HepG2 (cell line): ENCODE results near the gene KCNAB1. TPM values are rescaled to one million over a fixed set of nuclear protein-coding genes. Genes with fewer than 3 reads are reported as not detected.

Experiments used
- ATF2 ChIP-seq: sonication (generic); formaldehyde crosslinking; IDR thresholded peaks from 2 replicates; pipeline ENCODE4 v1.4.0; 2020; ENCODE audit warnings: missing genetic modification reagents
- ATF7-NPFF ChIP-seq: sonication (generic); formaldehyde crosslinking; IDR thresholded peaks from 2 replicates; pipeline ENCODE4 v1.8.1; 2023; ENCODE audit warnings: mild to moderate bottlenecking, low read depth, missing genetic modification reagents, moderate library complexity
- CCAR2 ChIP-seq: fragments of 200-400 bp; formaldehyde crosslinking; optimal IDR thresholded peaks from 2 replicates; pipeline ENCODE3; 2018; ENCODE audit warnings: low read depth, mild to moderate bottlenecking, low read length, moderate library complexity
- CTCF ChIP-seq: sonication (generic); formaldehyde crosslinking; IDR thresholded peaks from 2 replicates; pipeline ENCODE4 v1.5.0; 2020; ENCODE audit warnings: mild to moderate bottlenecking, missing genetic modification reagents, moderate library complexity
- FOXJ3 ChIP-seq: sonication (generic); formaldehyde crosslinking; IDR thresholded peaks from 2 replicates; pipeline ENCODE4 v1.4.0; 2020; ENCODE audit warnings: missing genetic modification reagents, mild to moderate bottlenecking, borderline replicate concordance
- MTF2 ChIP-seq: sonication (generic); formaldehyde crosslinking; IDR thresholded peaks from 2 replicates; pipeline ENCODE4 v1.5.0; 2020; ENCODE audit warnings: missing genetic modification reagents, borderline replicate concordance
- NBN ChIP-seq: fragments of 450-650 bp; conservative IDR thresholded peaks from 2 replicates; pipeline ENCODE4 v1.6.1; 2017
- PRMT3 ChIP-seq: sonication (generic); formaldehyde crosslinking; IDR thresholded peaks from 2 replicates; pipeline ENCODE4 v1.8.1; 2022; ENCODE audit warnings: low read depth, mild to moderate bottlenecking, moderate library complexity, missing genetic modification reagents, borderline replicate concordance
- SAP130 ChIP-seq: IDR thresholded peaks from 2 replicates; pipeline ENCODE4 v1.6.1; 2016; ENCODE audit warnings: low read depth
- SP2 ChIP-seq: sonication (generic); formaldehyde crosslinking; IDR thresholded peaks from 2 replicates; pipeline ENCODE4 v1.5.1; 2020; ENCODE audit warnings: mild to moderate bottlenecking, missing genetic modification reagents
- TCF7 ChIP-seq: sonication (generic); IDR thresholded peaks from 2 replicates; pipeline ENCODE4 v1.6.1; 2016; ENCODE audit warnings: antibody characterized with exemption, low read depth
- U2AF1 ChIP-seq: fragments of 200-400 bp; formaldehyde crosslinking; optimal IDR thresholded peaks from 2 replicates; pipeline ENCODE3; 2017; ENCODE audit warnings: mild to moderate bottlenecking, low read depth, low read length
- ZFP90 ChIP-seq: sonication (generic); formaldehyde crosslinking; IDR thresholded peaks from 2 replicates; pipeline ENCODE4 v1.8.0; 2022; ENCODE audit warnings: missing genetic modification reagents, mild to moderate bottlenecking, inconsistent platforms, borderline replicate concordance
- ZNF160 ChIP-seq: sonication (generic); formaldehyde crosslinking; IDR thresholded peaks from 2 replicates; pipeline ENCODE4 v1.8.0; 2022; ENCODE audit warnings: mild to moderate bottlenecking, inconsistent platforms, missing genetic modification reagents
- ZNF430 ChIP-seq: sonication (generic); formaldehyde crosslinking; IDR thresholded peaks from 2 replicates; pipeline ENCODE4 v1.9.0; 2021; ENCODE audit warnings: mild to moderate bottlenecking, missing genetic modification reagents
- ZNF562 ChIP-seq: sonication (generic); formaldehyde crosslinking; IDR thresholded peaks from 2 replicates; pipeline ENCODE4 v1.8.0; 2022; ENCODE audit warnings: missing genetic modification reagents, borderline replicate concordance
- polyA plus RNA-seq, 8 experiments: library from polyadenylated mRNA; depleted of rRNA in 3 of 8; stranded (reverse) in 7 of 8; unstranded in 1 of 8; fragments of >200 nt; fragmentation: Illumina TruSeq in 4 of 8; extraction: Trizol in 4 of 8; gene quantifications; 2 replicates each; pipeline versions ENCODE4 v1.2.1 to v1.2.3, GENCODE V29; 2011 to 2016; ENCODE audit warnings: low read depth in 4 of 8, missing spikeins in 1 of 8, mixed read lengths in 1 of 8; ENCODE audit not compliant: insufficient read depth in 1 of 8
- total RNA-seq, 5 experiments: library from RNA; depleted of rRNA; stranded (reverse); fragments of >200 nt; fragmentation: Illumina TruSeq; extraction: Trizol; gene quantifications; 2 replicates each; pipeline ENCODE4 v1.2.3, GENCODE V29; 2016; ENCODE audit warnings: low read depth in 1 of 5
- TF ChIP-seq, protein P1 (sequence below): sonication (generic); formaldehyde crosslinking; IDR thresholded peaks from 2 replicates; pipeline ENCODE4 v1.4.0; 2020; ENCODE audit warnings: missing genetic modification reagents, low read depth, mild to moderate bottlenecking, borderline replicate concordance
- TF ChIP-seq, protein P2 (sequence below): sonication (generic); formaldehyde crosslinking; IDR thresholded peaks from 2 replicates; pipeline ENCODE4 v1.4.0; 2020; ENCODE audit warnings: mild to moderate bottlenecking, missing genetic modification reagents
- TF ChIP-seq, protein P3 (sequence below): fragments of 450-650 bp; IDR thresholded peaks from 2 replicates; pipeline ENCODE4 v1.6.1; 2017
- TF ChIP-seq, protein P4 (sequence below): sonication (generic); IDR thresholded peaks from 2 replicates; pipeline ENCODE4 v1.6.1; 2016; ENCODE audit warnings: low read depth, borderline replicate concordance

KCNAB1 gene
- total and polyA plus RNA-seq, 2 of the 13 experiments (the other 11 are each of a cell fraction or from before 2014, with no cell fraction given), result not detected

- TF ChIP-seq ZNF562 (CRISPR knock-in tag), result no peak
- TF ChIP-seq ZNF160 (CRISPR knock-in tag), result no peak
- TF ChIP-seq, protein P1, sequence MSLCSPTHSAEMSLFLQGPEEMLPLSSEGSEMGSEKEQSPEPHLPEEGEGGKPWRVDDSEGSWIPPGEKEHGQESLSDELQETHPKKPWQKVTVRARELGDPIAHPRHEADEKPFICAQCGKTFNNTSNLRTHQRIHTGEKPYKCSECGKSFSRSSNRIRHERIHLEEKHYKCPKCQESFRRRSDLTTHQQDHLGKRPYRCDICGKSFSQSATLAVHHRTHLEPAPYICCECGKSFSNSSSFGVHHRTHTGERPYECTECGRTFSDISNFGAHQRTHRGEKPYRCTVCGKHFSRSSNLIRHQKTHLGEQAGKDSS (CRISPR knock-in tag), result peak; percentile 52; the same call in 1 of the 2 replicates
- TF ChIP-seq ZNF430 (CRISPR knock-in tag), result 0 out of 2 replicates have a peak, but pooled peaks have one; percentile 37
- TF ChIP-seq, protein P2, sequence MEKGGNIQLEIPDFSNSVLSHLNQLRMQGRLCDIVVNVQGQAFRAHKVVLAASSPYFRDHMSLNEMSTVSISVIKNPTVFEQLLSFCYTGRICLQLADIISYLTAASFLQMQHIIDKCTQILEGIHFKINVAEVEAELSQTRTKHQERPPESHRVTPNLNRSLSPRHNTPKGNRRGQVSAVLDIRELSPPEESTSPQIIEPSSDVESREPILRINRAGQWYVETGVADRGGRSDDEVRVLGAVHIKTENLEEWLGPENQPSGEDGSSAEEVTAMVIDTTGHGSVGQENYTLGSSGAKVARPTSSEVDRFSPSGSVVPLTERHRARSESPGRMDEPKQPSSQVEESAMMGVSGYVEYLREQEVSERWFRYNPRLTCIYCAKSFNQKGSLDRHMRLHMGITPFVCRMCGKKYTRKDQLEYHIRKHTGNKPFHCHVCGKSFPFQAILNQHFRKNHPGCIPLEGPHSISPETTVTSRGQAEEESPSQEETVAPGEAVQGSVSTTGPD (CRISPR knock-in tag), result no peak
- 0 out of 2 replicates have a peak, but pooled peaks have one; percentile 60 for TF ChIP-seq MTF2 (CRISPR knock-in tag)
- TF ChIP-seq CTCF (CRISPR knock-in tag), result no peak
- no peak for TF ChIP-seq CCAR2
- TF ChIP-seq PRMT3 (CRISPR knock-in tag), result no peak
- peak; percentile 82 for TF ChIP-seq ATF7-NPFF (CRISPR knock-in tag)
- TF ChIP-seq TCF7, result no peak
- TF ChIP-seq U2AF1, result no peak
- TF ChIP-seq, protein P3, sequence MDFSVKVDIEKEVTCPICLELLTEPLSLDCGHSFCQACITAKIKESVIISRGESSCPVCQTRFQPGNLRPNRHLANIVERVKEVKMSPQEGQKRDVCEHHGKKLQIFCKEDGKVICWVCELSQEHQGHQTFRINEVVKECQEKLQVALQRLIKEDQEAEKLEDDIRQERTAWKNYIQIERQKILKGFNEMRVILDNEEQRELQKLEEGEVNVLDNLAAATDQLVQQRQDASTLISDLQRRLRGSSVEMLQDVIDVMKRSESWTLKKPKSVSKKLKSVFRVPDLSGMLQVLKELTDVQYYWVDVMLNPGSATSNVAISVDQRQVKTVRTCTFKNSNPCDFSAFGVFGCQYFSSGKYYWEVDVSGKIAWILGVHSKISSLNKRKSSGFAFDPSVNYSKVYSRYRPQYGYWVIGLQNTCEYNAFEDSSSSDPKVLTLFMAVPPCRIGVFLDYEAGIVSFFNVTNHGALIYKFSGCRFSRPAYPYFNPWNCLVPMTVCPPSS, result no peak
- TF ChIP-seq ZFP90 (CRISPR knock-in tag), result no peak
- no peak for TF ChIP-seq FOXJ3 (CRISPR knock-in tag)
- TF ChIP-seq NBN, result no peak
- TF ChIP-seq ATF2 (CRISPR knock-in tag), result no peak
- peak; percentile 94 for TF ChIP-seq SAP130 (CRISPR knock-in tag)
- TF ChIP-seq, protein P4, sequence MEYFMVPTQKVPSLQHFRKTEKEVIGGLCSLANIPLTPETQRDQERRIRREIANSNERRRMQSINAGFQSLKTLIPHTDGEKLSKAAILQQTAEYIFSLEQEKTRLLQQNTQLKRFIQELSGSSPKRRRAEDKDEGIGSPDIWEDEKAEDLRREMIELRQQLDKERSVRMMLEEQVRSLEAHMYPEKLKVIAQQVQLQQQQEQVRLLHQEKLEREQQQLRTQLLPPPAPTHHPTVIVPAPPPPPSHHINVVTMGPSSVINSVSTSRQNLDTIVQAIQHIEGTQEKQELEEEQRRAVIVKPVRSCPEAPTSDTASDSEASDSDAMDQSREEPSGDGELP, result peak; percentile 65; the same call in 1 of the 2 replicates
- peak; percentile 88 for TF ChIP-seq SP2
Measured at GRCh38 chr3:156554842-156555687, 434.7 kb downstream of the KCNAB1 start, which contains the start of gene SSR3 (continued).
